GM18499 (cell line): ENCODE results near the gene PAN3.

Experiments used
- ATAC-seq: cut with Tn5 transposase; IDR thresholded peaks from one replicate; pipeline ENCODE4 v1.9.1; 2021; ENCODE audit warnings: moderate number of reproducible peaks; ENCODE audit not compliant: insufficient read depth, unreplicated experiment

PAN3 gene

GRCh38 chr13:28327373-28328270, 189.3 kb downstream of the PAN3 start:
- ATAC-seq: no peak

- ATAC-seq: no peak
These were observed 189.9 kb downstream of the PAN3 start for GRCh38 chr13:28328271-28328607.

- ATAC-seq: no peak
These were observed 191.2 kb downstream of the PAN3 start for GRCh38 chr13:28329395-28330158.

GRCh38 chr13:28333204-28333881, 195.0 kb downstream of the PAN3 start:
- no peak for ATAC-seq

- ATAC-seq: no peak
These were observed 197.9 kb downstream of the PAN3 start for GRCh38 chr13:28336193-28336657.

GRCh38 chr13:28337166-28338005, 199.0 kb downstream of the PAN3 start:
- no peak for ATAC-seq

- no peak for ATAC-seq
These were observed 199.7 kb downstream of the PAN3 start for GRCh38 chr13:28338006-28338574.

- ATAC-seq: no peak
These were observed 200.4 kb downstream of the PAN3 start for GRCh38 chr13:28338742-28339141.

GRCh38 chr13:28339419-28339818, 201.1 kb downstream of the PAN3 start:
- no peak for ATAC-seq

GRCh38 chr13:28340272-28340793, 202.0 kb downstream of the PAN3 start:
- no peak for ATAC-seq

- no peak for ATAC-seq
These were observed 203.9 kb downstream of the PAN3 start for GRCh38 chr13:28342251-28342650.

GRCh38 chr13:28344163-28344562, 205.8 kb downstream of the PAN3 start:
- no peak for ATAC-seq
